ENCODE data around the gene LRMDA.

DNA sequence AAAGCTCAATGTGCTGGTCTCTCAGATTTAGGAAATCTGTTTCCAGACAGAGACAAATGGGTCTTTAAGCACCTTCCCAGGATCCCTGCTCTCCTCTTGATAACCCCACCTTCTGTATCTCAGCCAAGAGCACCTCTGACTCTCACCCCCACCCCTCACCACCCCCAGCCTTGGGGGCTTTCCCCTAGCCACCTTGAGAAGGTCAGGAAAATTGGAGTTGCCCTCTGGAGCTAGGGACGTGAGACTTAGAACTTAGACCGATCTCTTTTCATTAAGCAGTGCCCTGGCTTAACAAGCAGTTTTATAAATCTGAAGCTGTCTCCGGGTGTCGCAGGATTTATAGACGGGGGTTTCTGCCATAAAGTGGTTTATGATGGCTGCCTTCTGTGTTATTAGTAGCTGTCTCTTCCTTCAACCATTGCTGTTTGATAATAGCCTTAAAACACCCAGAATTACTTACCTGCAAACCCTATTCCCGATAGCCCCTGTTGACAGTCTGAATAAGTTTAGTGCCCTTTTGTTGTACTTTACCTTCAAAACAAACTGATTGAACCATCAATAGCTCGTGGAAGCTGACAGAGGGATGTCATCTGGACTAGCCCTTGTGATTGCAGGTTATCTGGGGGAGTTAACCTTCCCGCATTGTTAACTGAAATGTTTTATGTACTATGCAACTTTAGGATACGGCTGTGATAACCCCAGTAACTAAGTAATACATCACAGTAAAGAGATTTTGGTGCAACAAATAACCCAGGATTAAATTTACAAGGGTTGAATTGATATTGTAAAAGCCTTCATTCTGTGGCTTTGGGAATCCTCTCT, 621.5 kb downstream of the LRMDA start:
- TF ChIP-seq, protein P1, sequence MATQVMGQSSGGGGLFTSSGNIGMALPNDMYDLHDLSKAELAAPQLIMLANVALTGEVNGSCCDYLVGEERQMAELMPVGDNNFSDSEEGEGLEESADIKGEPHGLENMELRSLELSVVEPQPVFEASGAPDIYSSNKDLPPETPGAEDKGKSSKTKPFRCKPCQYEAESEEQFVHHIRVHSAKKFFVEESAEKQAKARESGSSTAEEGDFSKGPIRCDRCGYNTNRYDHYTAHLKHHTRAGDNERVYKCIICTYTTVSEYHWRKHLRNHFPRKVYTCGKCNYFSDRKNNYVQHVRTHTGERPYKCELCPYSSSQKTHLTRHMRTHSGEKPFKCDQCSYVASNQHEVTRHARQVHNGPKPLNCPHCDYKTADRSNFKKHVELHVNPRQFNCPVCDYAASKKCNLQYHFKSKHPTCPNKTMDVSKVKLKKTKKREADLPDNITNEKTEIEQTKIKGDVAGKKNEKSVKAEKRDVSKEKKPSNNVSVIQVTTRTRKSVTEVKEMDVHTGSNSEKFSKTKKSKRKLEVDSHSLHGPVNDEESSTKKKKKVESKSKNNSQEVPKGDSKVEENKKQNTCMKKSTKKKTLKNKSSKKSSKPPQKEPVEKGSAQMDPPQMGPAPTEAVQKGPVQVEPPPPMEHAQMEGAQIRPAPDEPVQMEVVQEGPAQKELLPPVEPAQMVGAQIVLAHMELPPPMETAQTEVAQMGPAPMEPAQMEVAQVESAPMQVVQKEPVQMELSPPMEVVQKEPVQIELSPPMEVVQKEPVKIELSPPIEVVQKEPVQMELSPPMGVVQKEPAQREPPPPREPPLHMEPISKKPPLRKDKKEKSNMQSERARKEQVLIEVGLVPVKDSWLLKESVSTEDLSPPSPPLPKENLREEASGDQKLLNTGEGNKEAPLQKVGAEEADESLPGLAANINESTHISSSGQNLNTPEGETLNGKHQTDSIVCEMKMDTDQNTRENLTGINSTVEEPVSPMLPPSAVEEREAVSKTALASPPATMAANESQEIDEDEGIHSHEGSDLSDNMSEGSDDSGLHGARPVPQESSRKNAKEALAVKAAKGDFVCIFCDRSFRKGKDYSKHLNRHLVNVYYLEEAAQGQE (tag by site-specific recombination; IDR thresholded peaks at IDR 0.05) = no peak
- no peak for TF ChIP-seq REPIN1 (tag by site-specific recombination; IDR thresholded peaks at IDR 0.05; ENCODE audit: low read depth)
